Fibroblast of lung (primary cell): Measurements from ENCODE around the gene MYH9. TPM values are rescaled to one million over a fixed set of nuclear protein-coding genes. Genes with fewer than 3 reads are reported as not detected.

ENCODE experiments used
- DNase-seq, 2 donors: peaks; one replicate each; pipeline versions ENCODE4 v3.0.0 to v3.0.0-alpha.2; 2010; ENCODE audit warnings: low read depth in 2 of 2
- H2AFZ ChIP-seq: 2 replicates; pipeline ENCODE4 v1.5.1; 2012; ENCODE audit warnings: low read length, control low read depth, inconsistent platforms
- H3K27ac ChIP-seq: 2 replicates; pipeline ENCODE4 v1.5.1; 2011; ENCODE audit warnings: low read length, control low read depth; ENCODE audit not compliant: insufficient read depth
- H3K27me3 ChIP-seq: 2 replicates; pipeline ENCODE4 v1.5.1; 2011; ENCODE audit warnings: mild to moderate bottlenecking, low read length; ENCODE audit not compliant: control insufficient read depth, insufficient read depth
- H3K36me3 ChIP-seq: 2 replicates; pipeline ENCODE4 v1.5.1; 2011; ENCODE audit warnings: low read length; ENCODE audit not compliant: control insufficient read depth, insufficient read depth
- H3K4me1 ChIP-seq: 2 replicates; pipeline ENCODE4 v1.5.1; 2011; ENCODE audit warnings: low read length; ENCODE audit not compliant: control insufficient read depth, insufficient read depth; ENCODE audit errors: extremely low read depth
- H3K4me2 ChIP-seq: 2 replicates; pipeline ENCODE4 v1.5.1; 2011; ENCODE audit warnings: low read length, control low read depth; ENCODE audit not compliant: insufficient read depth; ENCODE audit errors: extremely low read depth
- H3K4me3 ChIP-seq, 4 experiments: fragments of 200-600 bp in 1 of 4; sonication (generic) in 1 of 4; replicated peaks in 1 of 4; 2 replicates each; pipeline ENCODE4 v1.5.1; 2011 to 2016; ENCODE audit warnings: low read length in 4 of 4, low read depth in 3 of 4, mild to moderate bottlenecking in 3 of 4, control low read depth in 2 of 4, inconsistent platforms in 1 of 4, mixed read lengths in 1 of 4; ENCODE audit not compliant: insufficient read depth in 1 of 4; ENCODE audit errors: control extremely low read depth in 1 of 4
- H3K79me2 ChIP-seq: 2 replicates; pipeline ENCODE4 v1.5.1; 2012; ENCODE audit warnings: mild to moderate bottlenecking, low read length, inconsistent platforms; ENCODE audit not compliant: control insufficient read depth, insufficient read depth
- H3K9ac ChIP-seq: 2 replicates; pipeline ENCODE4 v1.5.1; 2011; ENCODE audit warnings: mild to moderate bottlenecking, low read length, control low read depth; ENCODE audit not compliant: insufficient read depth
- H3K9me3 ChIP-seq: 2 replicates; pipeline ENCODE4 v1.5.1; 2012; ENCODE audit warnings: low read depth, low read length; ENCODE audit not compliant: control insufficient read depth, insufficient read depth
- H4K20me1 ChIP-seq: 2 replicates; pipeline ENCODE4 v1.5.1; 2011; ENCODE audit warnings: low read length; ENCODE audit not compliant: control insufficient read depth, insufficient read depth; ENCODE audit errors: extremely low read depth
- CTCF ChIP-seq, 2 donors: IDR thresholded peaks in 1 of 2; conservative IDR thresholded peaks in 1 of 2; 1 replicate in 1 of 2; 2 replicates in 1 of 2; pipeline ENCODE4 v1.5.1; 2011 to 2012; ENCODE audit warnings: low read length in 2 of 2, control low read depth in 1 of 2, inconsistent platforms in 1 of 2, low read depth in 1 of 2, mild to moderate bottlenecking in 1 of 2
- EZH2 ChIP-seq: IDR thresholded peaks from 2 replicates; pipeline ENCODE4 v1.5.1; 2012; ENCODE audit warnings: low read length, control low read depth, mild to moderate bottlenecking; ENCODE audit errors: missing control alignments
- polyA plus RNA-seq, 2 donors: library from polyadenylated mRNA; depleted of rRNA in 1 of 2; stranded (reverse) in 1 of 2; unstranded in 1 of 2; fragments of >200 nt; gene quantifications; 2 replicates each; pipeline ENCODE4 v1.2.1, GENCODE V29; 2011 to 2012; ENCODE audit warnings: missing spikeins in 1 of 2
- total RNA-seq: library from RNA; depleted of rRNA; stranded (reverse); fragments of >200 nt; gene quantifications from 2 replicates; pipeline ENCODE4 v1.2.1, GENCODE V29; 2014

MYH9 gene
- total and polyA plus RNA-seq, 2 donors (not counting 1 experiment from before 2014, with no cell fraction given), result 677 to 796 TPM

GRCh38 chr22:36375071-36375980, 12.4 kb downstream of the MYH9 start:
- Histone ChIP-seq H3K4me2 (peak overlapping the region; percentile 46), H3K79me2 (peaks cover 97% of the 10 kb centered on the region), H3K9ac (no peak overlapping the region), H3K27ac (peak overlapping the region; percentile 61), H3K27me3 (no peaks in the 10 kb centered on the region), H3K4me3 (no peak overlapping the region), H3K9me3 (no peaks in the 10 kb centered on the region), H2AFZ (no peak overlapping the region), H4K20me1 (peaks cover 13% of the 10 kb centered on the region), H3K36me3 (peaks cover 18% of the 10 kb centered on the region), H3K4me1 (peaks cover 51% of the 10 kb centered on the region)
- TF ChIP-seq EZH2 (no peak), CTCF (conservative IDR thresholded peaks at IDR 0.05 in 1 of 2, IDR thresholded peaks at IDR 0.05 in 1 of 2; ENCODE audit: low read depth in 1 of 2, low read length in 2 of 2) (no peak)
- no peak for DNase-seq

GRCh38 chr22:36374603-36375024, 13.2 kb downstream of the MYH9 start:
- peaks cover 18% of the 10 kb centered on the region for H3K36me3 ChIP-seq
- H3K9me3 ChIP-seq, result no peaks in the 10 kb centered on the region
- peaks cover 13% of the 10 kb centered on the region for H4K20me1 ChIP-seq
- peaks cover 52% of the 10 kb centered on the region for H3K4me1 ChIP-seq
- DNase-seq, result peak in 1 of 2 donors; percentile 84
- TF ChIP-seq CTCF (conservative IDR thresholded peaks at IDR 0.05 in 1 of 2, IDR thresholded peaks at IDR 0.05 in 1 of 2; ENCODE audit: low read depth in 1 of 2, low read length in 2 of 2) (no peak), EZH2 (no peak)
- H2AFZ ChIP-seq, result no peak overlapping the region
- H3K4me2 ChIP-seq, result no peak overlapping the region
- H3K4me3 ChIP-seq, result no peak overlapping the region
- no peak overlapping the region for H3K9ac ChIP-seq
- H3K27ac ChIP-seq, result peak overlapping the region; percentile 61
- H3K79me2 ChIP-seq, result peaks cover 97% of the 10 kb centered on the region
- no peaks in the 10 kb centered on the region for H3K27me3 ChIP-seq

GRCh38 chr22:36373258-36373579, 14.5 kb downstream of the MYH9 start:
- Histone ChIP-seq H4K20me1 (peaks cover 13% of the 10 kb centered on the region), H3K9me3 (no peaks in the 10 kb centered on the region), H3K4me1 (peaks cover 61% of the 10 kb centered on the region), H3K27ac (peak overlapping the region; percentile 54), H3K4me3 (no peak overlapping the region), H3K4me2 (no peak overlapping the region), H3K79me2 (peaks cover 99% of the 10 kb centered on the region), H2AFZ (no peak overlapping the region), H3K36me3 (peaks cover 15% of the 10 kb centered on the region), H3K27me3 (no peaks in the 10 kb centered on the region), H3K9ac (no peak overlapping the region)
- no peak for TF ChIP-seq EZH2
- TF ChIP-seq CTCF (conservative IDR thresholded peaks at IDR 0.05 in 1 of 2, IDR thresholded peaks at IDR 0.05 in 1 of 2; ENCODE audit: low read depth in 1 of 2, low read length in 2 of 2), result no peak
- DNase-seq, result no peak
